HEK293 (cell line): ENCODE data around the gene ATP2A2.

Experiments used
- CTCF ChIA-PET: fragments of 350-600 bp; formaldehyde crosslinking; extraction: SDS; loops from one replicate; lab custom pipeline; 2021; ENCODE audit warnings: antibody characterized with exemption; lab: Yijun Ruan, JAX
- POLR2A ChIA-PET: fragments of 300-600 bp; formaldehyde crosslinking; extraction: SDS; loops from one replicate; lab custom pipeline; 2020; ENCODE audit warnings: antibody characterized with exemption, inconsistent platforms; lab: Yijun Ruan, JAX
- H3K27ac ChIP-seq: fragments of 200-500 bp; sonication (Bioruptor generic); 2 replicates; pipeline ENCODE4 v1.5.1; 2014; ENCODE audit warnings: low read depth, low read length, control low read depth, inconsistent platforms; ENCODE audit errors: extremely low read depth
- H3K36me3 ChIP-seq, 2 experiments: fragments of 200-500 bp in 1 of 2; sonication (Bioruptor generic) in 1 of 2; 1 replicate in 1 of 2; 2 replicates in 1 of 2; pipeline ENCODE4 v1.5.1; 2014 to 2017; ENCODE audit warnings: inconsistent platforms in 2 of 2, low read length in 2 of 2; ENCODE audit not compliant: control insufficient read depth in 2 of 2, insufficient read depth in 1 of 2
- H3K4me1 ChIP-seq: fragments of 200-500 bp; sonication (Bioruptor generic); 2 replicates; pipeline ENCODE4 v1.5.1; 2014; ENCODE audit warnings: mild to moderate bottlenecking, low read length, inconsistent platforms; ENCODE audit not compliant: control insufficient read depth, insufficient read depth
- H3K4me3 ChIP-seq: 2 replicates; pipeline ENCODE4 v1.5.1; 2011; ENCODE audit warnings: low read depth, mild to moderate bottlenecking, control low read depth, low read length, moderate library complexity
- H3K9me3 ChIP-seq: fragments of 200-500 bp; sonication (Bioruptor generic); 2 replicates; pipeline ENCODE4 v1.5.1; 2014; ENCODE audit warnings: low read depth, low read length, inconsistent platforms; ENCODE audit not compliant: control insufficient read depth, insufficient read depth
- BCL11B ChIP-seq: fragments of 450-650 bp; formaldehyde crosslinking; IDR thresholded peaks from 2 replicates; pipeline ENCODE4 v1.5.1; 2016; ENCODE audit warnings: low read depth, missing biosample characterization, missing genetic modification characterization
- EGR2 ChIP-seq: fragments of 450-650 bp; formaldehyde crosslinking; IDR thresholded peaks from 2 replicates; pipeline ENCODE4 v1.5.1; 2016; ENCODE audit warnings: low read depth, missing biosample characterization, missing genetic modification characterization
- FEZF1 ChIP-seq: fragments of 450-650 bp; formaldehyde crosslinking; IDR thresholded peaks from 2 replicates; pipeline ENCODE4 v1.5.1; 2016; ENCODE audit warnings: missing biosample characterization, missing genetic modification characterization
- GLI2 ChIP-seq: fragments of 450-650 bp; formaldehyde crosslinking; IDR thresholded peaks from 2 replicates; pipeline ENCODE4; 2017; ENCODE audit warnings: missing biosample characterization, missing genetic modification characterization, low read depth, borderline replicate concordance
- GLIS1 ChIP-seq: fragments of 450-650 bp; formaldehyde crosslinking; IDR thresholded peaks from 2 replicates; pipeline ENCODE4 v1.5.1; 2016; ENCODE audit warnings: missing biosample characterization, missing genetic modification characterization
- HOXA7 ChIP-seq: sonication (generic); formaldehyde crosslinking; IDR thresholded peaks from 2 replicates; pipeline ENCODE4 v1.8.1; 2022; ENCODE audit warnings: missing genetic modification reagents, borderline replicate concordance
- IKZF3 ChIP-seq: fragments of 450-650 bp; IDR thresholded peaks from 2 replicates; pipeline ENCODE4 v1.5.0; 2018; ENCODE audit warnings: missing biosample characterization, mild to moderate bottlenecking, missing genetic modification characterization, moderate library complexity
- MEIS1 ChIP-seq: sonication (generic); formaldehyde crosslinking; IDR thresholded peaks from 2 replicates; pipeline ENCODE4 v1.8.1; 2022; ENCODE audit warnings: missing genetic modification reagents, mild to moderate bottlenecking, borderline replicate concordance
- PATZ1 ChIP-seq: fragments of 450-650 bp; formaldehyde crosslinking; IDR thresholded peaks from 2 replicates; pipeline ENCODE4 v1.5.1; 2016; ENCODE audit warnings: missing biosample characterization, missing genetic modification characterization
- SETDB1 ChIP-seq: IDR thresholded peaks from one replicate; pipeline ENCODE4 v1.6.1; 2017; ENCODE audit warnings: mild to moderate bottlenecking, low read length, moderate library complexity, mixed read lengths; ENCODE audit not compliant: insufficient read length
- SP3 ChIP-seq: fragments of 450-650 bp; formaldehyde crosslinking; IDR thresholded peaks from 2 replicates; pipeline ENCODE4 v1.5.1; 2016; ENCODE audit warnings: missing biosample characterization, missing genetic modification characterization
- WT1 ChIP-seq: fragments of 450-650 bp; formaldehyde crosslinking; IDR thresholded peaks from 2 replicates; pipeline ENCODE4 v1.5.1; 2016; ENCODE audit warnings: missing biosample characterization, missing genetic modification characterization
- ZBTB17 ChIP-seq: fragments of 450-650 bp; formaldehyde crosslinking; IDR thresholded peaks from 2 replicates; pipeline ENCODE4 v1.5.1; 2016; ENCODE audit warnings: missing biosample characterization, missing genetic modification characterization
- ZBTB20 ChIP-seq: fragments of 450-650 bp; formaldehyde crosslinking; IDR thresholded peaks from 2 replicates; pipeline ENCODE4 v1.5.1; 2016; ENCODE audit warnings: missing biosample characterization, missing genetic modification characterization
- ZIC2 ChIP-seq: fragments of 450-650 bp; formaldehyde crosslinking; IDR thresholded peaks from 2 replicates; pipeline ENCODE4 v1.5.1; 2016; ENCODE audit warnings: missing biosample characterization, missing genetic modification characterization
- ZNF112 ChIP-seq: fragments of 450-650 bp; formaldehyde crosslinking; IDR thresholded peaks from 2 replicates; pipeline ENCODE4 v1.5.0; 2017; ENCODE audit warnings: missing biosample characterization, missing genetic modification characterization
- ZNF175 ChIP-seq: fragments of 450-650 bp; formaldehyde crosslinking; IDR thresholded peaks from 2 replicates; pipeline ENCODE4 v1.5.1; 2016; ENCODE audit warnings: missing biosample characterization, missing genetic modification characterization
- ZNF19 ChIP-seq: fragments of 450-650 bp; formaldehyde crosslinking; IDR thresholded peaks from 2 replicates; pipeline ENCODE4; 2016; ENCODE audit warnings: missing biosample characterization, missing genetic modification characterization, low read depth
- ZNF214 ChIP-seq: fragments of 450-650 bp; formaldehyde crosslinking; IDR thresholded peaks from 2 replicates; pipeline ENCODE4 v1.5.1; 2017; ENCODE audit warnings: missing biosample characterization, mild to moderate bottlenecking, missing genetic modification characterization, borderline replicate concordance
- ZNF280D ChIP-seq: fragments of 450-650 bp; formaldehyde crosslinking; IDR thresholded peaks from 2 replicates; pipeline ENCODE4 v1.5.1; 2016; ENCODE audit warnings: missing biosample characterization, missing genetic modification characterization
- ZNF37A ChIP-seq: fragments of 450-650 bp; IDR thresholded peaks from 2 replicates; pipeline ENCODE4 v1.5.1; 2018; ENCODE audit warnings: missing biosample characterization, missing genetic modification characterization
- ZNF473 ChIP-seq: fragments of 450-650 bp; formaldehyde crosslinking; IDR thresholded peaks from 2 replicates; pipeline ENCODE4 v1.5.1; 2017; ENCODE audit warnings: missing biosample characterization, missing genetic modification characterization
- ZNF510 ChIP-seq: fragments of 450-650 bp; formaldehyde crosslinking; IDR thresholded peaks from 2 replicates; pipeline ENCODE4 v1.5.1; 2018; ENCODE audit warnings: mild to moderate bottlenecking, missing genetic modification characterization, missing biosample characterization; ENCODE audit not compliant: insufficient replicate concordance
- ZNF610 ChIP-seq: fragments of 450-650 bp; formaldehyde crosslinking; IDR thresholded peaks from 2 replicates; pipeline ENCODE4 v1.5.1; 2016; ENCODE audit warnings: missing biosample characterization, missing genetic modification characterization, borderline replicate concordance
- ZNF677 ChIP-seq: fragments of 450-650 bp; IDR thresholded peaks from 2 replicates; pipeline ENCODE4 v1.5.0; 2018; ENCODE audit warnings: missing biosample characterization, mild to moderate bottlenecking, missing genetic modification characterization, moderate library complexity
- TF ChIP-seq, protein P1 (sequence below): fragments of 450-650 bp; IDR thresholded peaks from 2 replicates; pipeline ENCODE4 v1.5.1; 2018; ENCODE audit warnings: missing biosample characterization, missing genetic modification characterization

The ATP2A2 gene

GRCh38 chr12:110279566-110280375 lies 1.3 kb upstream of the ATP2A2 start:
- H3K36me3 ChIP-seq, result peaks cover 0 to 22% of the 10 kb centered on the region in 2 experiments; a peak in 1 of 3 replicates
- ChIA-PET CTCF (interaction anchor here (0.6 to 2.4 kb wide), 5 partner anchors 10 to 427 kb away, joined by 4 to 11 read pairs (median 6); no protein-coding TSS in a partner anchor), POLR2A (interaction anchor here (1.0 to 3.1 kb wide), 9 partner anchors 10 to 189 kb away, joined by 3 to 18 read pairs (median 4); partner anchors contain the start of genes FAM216A, GPN3 and IFT81)
- peak overlapping the region; percentile 88 for H3K27ac ChIP-seq
- H3K4me1 ChIP-seq, result peaks cover 11% of the 10 kb centered on the region
- H3K4me3 ChIP-seq, result no peak overlapping the region
- TF ChIP-seq SETDB1 (no peak), WT1 (tag by site-specific recombination) (0 out of 2 replicates have a peak, but pooled peaks have one; percentile 17), BCL11B (tag by site-specific recombination) (no peak), ZIC2 (tag by site-specific recombination) (no peak), ZNF112 (tag by site-specific recombination) (no peak)
- H3K9me3 ChIP-seq, result no peaks in the 10 kb centered on the region

DNA sequence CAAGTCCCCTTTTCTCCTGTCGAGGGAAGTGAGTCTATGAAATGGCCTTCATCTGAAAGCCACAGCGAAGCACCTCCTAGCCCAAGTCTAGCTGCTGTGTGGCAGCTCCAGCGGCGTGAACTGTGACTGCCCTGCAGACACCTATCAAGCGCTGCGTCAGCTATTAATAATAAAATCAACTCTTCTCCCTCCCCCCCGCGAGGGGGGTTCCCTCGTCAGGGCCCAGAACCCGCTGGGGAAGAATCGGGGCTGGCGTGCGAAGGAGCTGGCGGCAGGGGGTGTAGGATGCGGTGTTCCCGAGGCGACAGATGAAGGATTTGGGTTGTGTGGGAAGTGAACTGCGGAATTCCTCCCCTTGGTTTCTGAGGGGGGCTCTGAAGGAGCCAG lies 662 bp upstream of the ATP2A2 start:
- ChIA-PET POLR2A (interaction anchor here (0.5 to 3.1 kb wide), 12 partner anchors 10 to 188 kb away, joined by 3 to 18 read pairs (median 4); partner anchors contain the start of genes FAM216A, GPN3 and IFT81), CTCF (interaction anchor here (0.6 to 2.4 kb wide), 5 partner anchors 10 to 427 kb away, joined by 4 to 11 read pairs (median 6); no protein-coding TSS in a partner anchor)
- H3K4me1 ChIP-seq, result peaks cover 14% of the 10 kb centered on the region
- H3K36me3 ChIP-seq, result peaks cover under 1 to 28% of the 10 kb centered on the region in 2 experiments; a peak in 1 of 3 replicates
- peak overlapping the region; percentile 88 for H3K27ac ChIP-seq
- H3K9me3 ChIP-seq, result no peaks in the 10 kb centered on the region
- peak overlapping the region; percentile 76 for H3K4me3 ChIP-seq
- no peak for TF ChIP-seq SP3 (tag by site-specific recombination)
- no peak for TF ChIP-seq ZNF473
- no peak for TF ChIP-seq ZNF19
- TF ChIP-seq ZNF214 (tag by site-specific recombination), result no peak
- no peak for TF ChIP-seq ZNF175 (tag by site-specific recombination)
- TF ChIP-seq IKZF3 (tag by site-specific recombination), result peak; percentile 46; the same call in 1 of the 2 replicates
- no peak for TF ChIP-seq MEIS1 (CRISPR knock-in tag)
- no peak for TF ChIP-seq FEZF1
- TF ChIP-seq GLIS1 (tag by site-specific recombination), result peak; percentile 92
- TF ChIP-seq ZBTB17 (tag by site-specific recombination), result peak; percentile 82
- no peak for TF ChIP-seq ZNF610
- TF ChIP-seq ZNF37A (tag by site-specific recombination), result no peak
- TF ChIP-seq PATZ1 (tag by site-specific recombination), result peak; percentile 83
- TF ChIP-seq EGR2, result no peak
- TF ChIP-seq, protein P1, sequence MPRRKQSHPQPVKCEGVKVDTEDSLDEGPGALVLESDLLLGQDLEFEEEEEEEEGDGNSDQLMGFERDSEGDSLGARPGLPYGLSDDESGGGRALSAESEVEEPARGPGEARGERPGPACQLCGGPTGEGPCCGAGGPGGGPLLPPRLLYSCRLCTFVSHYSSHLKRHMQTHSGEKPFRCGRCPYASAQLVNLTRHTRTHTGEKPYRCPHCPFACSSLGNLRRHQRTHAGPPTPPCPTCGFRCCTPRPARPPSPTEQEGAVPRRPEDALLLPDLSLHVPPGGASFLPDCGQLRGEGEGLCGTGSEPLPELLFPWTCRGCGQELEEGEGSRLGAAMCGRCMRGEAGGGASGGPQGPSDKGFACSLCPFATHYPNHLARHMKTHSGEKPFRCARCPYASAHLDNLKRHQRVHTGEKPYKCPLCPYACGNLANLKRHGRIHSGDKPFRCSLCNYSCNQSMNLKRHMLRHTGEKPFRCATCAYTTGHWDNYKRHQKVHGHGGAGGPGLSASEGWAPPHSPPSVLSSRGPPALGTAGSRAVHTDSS (tag by site-specific recombination), result no peak
- no peak for TF ChIP-seq GLI2 (tag by site-specific recombination)
- no peak for TF ChIP-seq ZNF280D (tag by site-specific recombination)
- no peak for TF ChIP-seq HOXA7 (CRISPR knock-in tag)
- no peak for TF ChIP-seq ZBTB20 (tag by site-specific recombination)
- TF ChIP-seq ZNF677, result no peak
- TF ChIP-seq ZNF510, result no peak
